ENCODE results near the gene GIPC2. TPM values are rescaled to one million over a fixed set of nuclear protein-coding genes. Genes with fewer than 3 reads are reported as not detected.

GIPC2 gene
- total RNA-seq, 1 donor from 2014 or later = 2.5 TPM

DNA sequence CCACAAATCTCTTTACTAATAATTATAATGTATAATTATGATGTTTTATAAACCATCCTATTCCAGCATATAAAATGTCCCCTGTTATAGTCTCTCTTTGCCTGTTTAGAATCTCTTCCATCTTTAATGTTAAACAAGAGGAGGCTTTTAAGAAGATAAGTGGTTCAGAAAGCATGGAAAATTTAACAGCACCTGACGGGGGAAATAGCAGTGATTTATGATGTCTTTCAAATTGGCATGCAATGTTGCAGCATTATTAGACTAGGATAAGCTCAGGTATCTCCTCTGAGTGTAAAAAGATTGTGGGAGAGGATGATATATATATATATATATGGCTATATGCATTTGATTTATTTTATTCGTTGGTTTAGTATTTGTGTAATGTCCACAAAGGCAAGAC lies 24.4 kb downstream of the GIPC2 start:
- no peaks in the 10 kb centered on the region for H3K36me3 ChIP-seq
- peak overlapping the region; percentile 78 for H3K27ac ChIP-seq (replicated peaks)
- no peaks in the 10 kb centered on the region for H3K27me3 ChIP-seq (ENCODE audit: low read depth)
- intact Hi-C loops (cut with micrococcal nuclease) = no loop called here
- TF ChIP-seq, protein P1, sequence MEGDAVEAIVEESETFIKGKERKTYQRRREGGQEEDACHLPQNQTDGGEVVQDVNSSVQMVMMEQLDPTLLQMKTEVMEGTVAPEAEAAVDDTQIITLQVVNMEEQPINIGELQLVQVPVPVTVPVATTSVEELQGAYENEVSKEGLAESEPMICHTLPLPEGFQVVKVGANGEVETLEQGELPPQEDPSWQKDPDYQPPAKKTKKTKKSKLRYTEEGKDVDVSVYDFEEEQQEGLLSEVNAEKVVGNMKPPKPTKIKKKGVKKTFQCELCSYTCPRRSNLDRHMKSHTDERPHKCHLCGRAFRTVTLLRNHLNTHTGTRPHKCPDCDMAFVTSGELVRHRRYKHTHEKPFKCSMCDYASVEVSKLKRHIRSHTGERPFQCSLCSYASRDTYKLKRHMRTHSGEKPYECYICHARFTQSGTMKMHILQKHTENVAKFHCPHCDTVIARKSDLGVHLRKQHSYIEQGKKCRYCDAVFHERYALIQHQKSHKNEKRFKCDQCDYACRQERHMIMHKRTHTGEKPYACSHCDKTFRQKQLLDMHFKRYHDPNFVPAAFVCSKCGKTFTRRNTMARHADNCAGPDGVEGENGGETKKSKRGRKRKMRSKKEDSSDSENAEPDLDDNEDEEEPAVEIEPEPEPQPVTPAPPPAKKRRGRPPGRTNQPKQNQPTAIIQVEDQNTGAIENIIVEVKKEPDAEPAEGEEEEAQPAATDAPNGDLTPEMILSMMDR (IDR thresholded peaks at IDR 0.05; ENCODE audit: borderline replicate concordance) = no peak
- no peak overlapping the region for H3K4me3 ChIP-seq
- H3K9me3 ChIP-seq (replicated peaks) = no peaks in the 10 kb centered on the region
- H3K4me1 ChIP-seq = peaks cover 61% of the 10 kb centered on the region
- DNase-seq = no peak

DNA sequence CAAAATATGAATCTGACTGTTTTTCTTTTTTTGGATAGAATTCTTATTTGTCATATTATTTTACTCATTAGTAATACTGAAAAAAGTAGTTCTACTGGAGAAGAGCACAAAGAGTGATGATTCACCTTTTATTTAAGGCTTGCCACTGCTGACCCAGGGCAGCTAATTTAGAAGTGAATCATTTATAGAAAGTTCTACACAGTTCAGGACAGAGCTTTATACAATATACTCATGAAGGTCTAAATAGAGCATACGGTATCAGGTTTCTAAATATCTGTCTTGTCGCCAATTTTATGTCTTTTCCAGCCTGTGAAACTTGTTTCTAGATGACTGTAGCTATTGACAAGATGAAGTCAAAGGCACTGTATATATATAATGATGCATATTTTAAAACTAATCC lies 25.0 kb downstream of the GIPC2 start:
- Histone ChIP-seq H3K4me1 (peaks cover 61% of the 10 kb centered on the region), H3K27me3 (ENCODE audit: low read depth) (no peaks in the 10 kb centered on the region), H3K36me3 (no peaks in the 10 kb centered on the region), H3K27ac (replicated peaks) (peak overlapping the region; percentile 78), H3K4me3 (no peak overlapping the region), H3K9me3 (replicated peaks) (no peaks in the 10 kb centered on the region)
- no peak for DNase-seq
- TF ChIP-seq, protein P1 (IDR thresholded peaks at IDR 0.05; ENCODE audit: borderline replicate concordance) = no peak
- intact Hi-C loops (cut with micrococcal nuclease) = no loop called here

DNA sequence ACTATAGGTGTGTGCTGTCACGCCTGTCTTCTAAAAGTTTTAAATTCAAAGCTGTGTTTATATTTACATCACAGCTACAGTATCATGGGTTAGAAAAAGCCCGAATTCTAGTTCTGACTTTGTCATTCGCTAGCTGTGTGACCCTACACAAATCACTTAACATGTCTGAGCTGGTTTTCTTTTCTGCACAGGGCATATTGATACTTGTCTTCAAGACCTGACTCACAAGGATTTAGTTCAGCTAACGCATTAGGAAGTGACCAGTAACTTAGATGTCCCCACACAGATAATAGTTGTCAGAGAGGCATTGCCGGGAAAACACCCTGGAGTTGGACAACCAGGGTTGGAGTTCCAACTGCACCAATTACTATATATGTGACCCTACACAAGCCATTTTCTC lies 25.9 kb downstream of the GIPC2 start:
- Histone ChIP-seq H3K27me3 (ENCODE audit: low read depth) (no peaks in the 10 kb centered on the region), H3K27ac (replicated peaks) (peak overlapping the region; percentile 78), H3K36me3 (no peaks in the 10 kb centered on the region), H3K9me3 (replicated peaks) (no peaks in the 10 kb centered on the region), H3K4me1 (peaks cover 61% of the 10 kb centered on the region), H3K4me3 (no peak overlapping the region)
- intact Hi-C loops (cut with micrococcal nuclease) = no loop called here
- TF ChIP-seq, protein P1 (IDR thresholded peaks at IDR 0.05; ENCODE audit: borderline replicate concordance) = no peak
- no peak for DNase-seq

DNA sequence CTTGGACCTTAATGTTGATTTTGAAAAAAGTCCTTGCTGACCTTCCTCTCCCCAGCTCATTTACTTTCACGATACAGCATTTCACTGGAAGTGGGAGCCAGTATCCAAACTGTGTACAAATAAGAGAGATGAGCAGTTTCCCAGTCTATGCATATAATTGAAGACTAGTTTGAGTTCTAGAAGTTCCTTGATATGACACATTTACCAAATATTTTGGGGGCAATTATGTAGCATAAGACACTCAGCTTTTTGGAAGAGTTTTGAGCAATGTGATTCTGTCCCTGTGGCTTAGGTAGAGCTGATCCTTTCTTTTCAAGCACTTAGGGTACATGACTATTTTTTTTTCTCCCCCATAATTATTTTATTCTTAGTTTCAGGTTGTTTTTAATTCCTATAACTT lies 26.4 kb downstream of the GIPC2 start:
- H3K27me3 ChIP-seq (ENCODE audit: low read depth) = no peaks in the 10 kb centered on the region
- DNase-seq = no peak
- H3K27ac ChIP-seq (replicated peaks) = peak overlapping the region; percentile 78
- no peaks in the 10 kb centered on the region for H3K36me3 ChIP-seq
- H3K4me1 ChIP-seq = peaks cover 61% of the 10 kb centered on the region
- H3K4me3 ChIP-seq = no peak overlapping the region
- H3K9me3 ChIP-seq (replicated peaks) = no peaks in the 10 kb centered on the region
- TF ChIP-seq, protein P1 (IDR thresholded peaks at IDR 0.05; ENCODE audit: borderline replicate concordance) = no peak
- intact Hi-C loops (cut with micrococcal nuclease) = no loop called here

DNA sequence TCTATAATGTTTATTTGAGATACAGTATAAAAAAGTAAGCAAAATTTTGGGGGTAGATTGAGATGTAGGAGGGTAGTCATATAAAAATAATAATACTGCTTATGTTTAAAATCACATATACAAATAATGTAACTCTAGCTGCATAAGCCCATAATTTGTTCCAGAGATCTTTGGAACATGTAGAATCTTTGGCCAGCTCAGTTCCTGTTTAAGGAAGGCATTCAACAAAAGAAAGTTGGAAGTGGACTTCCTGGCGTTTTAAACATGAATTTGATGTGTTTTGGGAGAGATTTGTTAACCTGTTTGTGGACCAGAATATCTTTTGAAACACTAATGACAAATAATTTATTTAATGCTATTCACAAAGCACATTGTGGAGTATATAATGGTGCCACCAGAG lies 27.7 kb downstream of the GIPC2 start:
- Histone ChIP-seq H3K4me3 (no peak overlapping the region), H3K27ac (replicated peaks) (peak overlapping the region; percentile 78), H3K4me1 (peaks cover 60% of the 10 kb centered on the region), H3K36me3 (no peaks in the 10 kb centered on the region), H3K27me3 (ENCODE audit: low read depth) (no peaks in the 10 kb centered on the region), H3K9me3 (replicated peaks) (no peaks in the 10 kb centered on the region)
- intact Hi-C loops (cut with micrococcal nuclease) = no loop called here
- TF ChIP-seq, protein P1 (IDR thresholded peaks at IDR 0.05; ENCODE audit: borderline replicate concordance) = no peak
- DNase-seq = no peak

DNA sequence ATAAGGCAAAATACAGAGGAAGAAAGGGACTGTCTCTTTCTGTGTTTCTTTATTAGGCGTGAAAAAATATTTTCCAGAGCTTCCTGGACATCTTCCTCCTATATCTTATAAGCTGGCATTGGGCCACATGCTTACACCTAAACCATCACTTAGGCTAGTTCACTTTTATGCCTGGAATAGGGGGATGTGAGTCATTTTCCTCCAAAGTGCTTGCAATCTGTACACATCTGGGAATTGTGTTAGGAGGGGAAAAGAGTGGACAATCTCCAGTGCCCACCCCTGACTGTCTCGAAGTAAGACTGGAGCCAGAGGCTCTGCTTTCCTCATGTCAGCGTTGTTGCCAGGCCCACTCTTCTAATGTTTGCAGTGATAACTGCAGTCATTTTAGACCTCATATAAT lies 29.9 kb downstream of the GIPC2 start:
- Histone ChIP-seq H3K9me3 (replicated peaks) (no peaks in the 10 kb centered on the region), H3K27ac (replicated peaks) (peak overlapping the region; percentile 56), H3K27me3 (ENCODE audit: low read depth) (no peaks in the 10 kb centered on the region), H3K4me1 (peaks cover 60% of the 10 kb centered on the region), H3K36me3 (no peaks in the 10 kb centered on the region), H3K4me3 (no peak overlapping the region)
- no peak for DNase-seq
- intact Hi-C loops (cut with micrococcal nuclease) = no loop called here
- TF ChIP-seq, protein P1 (IDR thresholded peaks at IDR 0.05; ENCODE audit: borderline replicate concordance) = no peak
